ENCODE measurements around the gene ANKRD49. TPM values are rescaled to one million over a fixed set of nuclear protein-coding genes. Genes with fewer than 3 reads are reported as not detected.
A peak's percentile ranks its signal among the peaks of the same experiment; 100 is the strongest.

ANKRD49 gene
- total RNA-seq, result 10 to 100 TPM; 18.0 to 23.7 TPM

- Mint-ChIP-seq H3K36me3 (peaks cover 19% of the 10 kb centered on the region), H3K27me3 (no peaks in the 10 kb centered on the region), H3K4me3 (peak within 1 kb of the TSS; percentile 95), H3K4me1 (ENCODE audit: low read depth in 2 of 2) (peaks cover 16 to 27% of the 10 kb centered on the region in 2 donors), H3K27ac (peak within 1 kb of the TSS; percentile 91 to 96), H3K9me3 (no peaks in the 10 kb centered on the region)
- ATAC-seq (peak; percentile 100), DNase-seq (ENCODE audit: low spot score) (peak; percentile 96)
These were observed at the start of gene ANKRD49, which contains the start of gene MRE11 for GRCh38 chr11:94493281-94494125. Gene ANKRD49 (plus strand): TSS chr11:94493984. CDS start chr11:94496694, 2,710 bp downstream. Gene MRE11 (minus strand): TSS chr11:94493844. CDS start chr11:94492801, 1,043 bp downstream.

GRCh38 chr11:94445641-94446040 lies 48.1 kb upstream of the ANKRD49 start:
- H3K4me1 Mint-ChIP-seq (ENCODE audit: low read depth in 2 of 2), result peaks cover 2 to 3% of the 10 kb centered on the region in 2 donors
- H3K9me3 Mint-ChIP-seq, result no peaks in the 10 kb centered on the region
- no peak for ATAC-seq
- no peak overlapping the region for H3K4me3 Mint-ChIP-seq
- no peak for DNase-seq (ENCODE audit: low spot score)
- no peaks in the 10 kb centered on the region for H3K27me3 Mint-ChIP-seq
- H3K36me3 Mint-ChIP-seq, result peaks cover 29% of the 10 kb centered on the region
- no peak overlapping the region for H3K27ac Mint-ChIP-seq

GRCh38 chr11:94447149-94447548 lies 46.6 kb upstream of the ANKRD49 start:
- H3K27ac Mint-ChIP-seq, result no peak overlapping the region
- H3K36me3 Mint-ChIP-seq, result peaks cover 22% of the 10 kb centered on the region
- H3K4me3 Mint-ChIP-seq, result no peak overlapping the region
- ATAC-seq (no peak), DNase-seq (ENCODE audit: low spot score) (no peak)
- H3K27me3 Mint-ChIP-seq, result no peaks in the 10 kb centered on the region
- peaks cover 0 to 3% of the 10 kb centered on the region in 2 donors for H3K4me1 Mint-ChIP-seq (ENCODE audit: low read depth in 2 of 2)
- H3K9me3 Mint-ChIP-seq, result no peaks in the 10 kb centered on the region

- Mint-ChIP-seq H3K27me3 (no peaks in the 10 kb centered on the region), H3K4me1 (ENCODE audit: low read depth in 2 of 2) (peaks cover 6 to 10% of the 10 kb centered on the region in 2 donors), H3K36me3 (peaks cover 21% of the 10 kb centered on the region), H3K4me3 (no peak overlapping the region), H3K9me3 (no peaks in the 10 kb centered on the region), H3K27ac (no peak overlapping the region)
- DNase-seq (ENCODE audit: low spot score), result no peak
- no peak for ATAC-seq
These were observed 44.8 kb upstream of the ANKRD49 start for GRCh38 chr11:94449029-94449428.

GRCh38 chr11:94449437-94449836 lies 44.3 kb upstream of the ANKRD49 start:
- no peaks in the 10 kb centered on the region for H3K9me3 Mint-ChIP-seq
- no peak overlapping the region for H3K4me3 Mint-ChIP-seq
- H3K27ac Mint-ChIP-seq, result no peak overlapping the region
- H3K36me3 Mint-ChIP-seq, result peaks cover 17% of the 10 kb centered on the region
- no peak for DNase-seq (ENCODE audit: low spot score)
- ATAC-seq, result no peak
- no peaks in the 10 kb centered on the region for H3K27me3 Mint-ChIP-seq
- H3K4me1 Mint-ChIP-seq (ENCODE audit: low read depth in 2 of 2), result peaks cover 6 to 10% of the 10 kb centered on the region in 2 donors

GRCh38 chr11:94450048-94450447 lies 43.7 kb upstream of the ANKRD49 start:
- no peak overlapping the region for H3K4me3 Mint-ChIP-seq
- DNase-seq (ENCODE audit: low spot score) (no peak), ATAC-seq (no peak)
- H3K27ac Mint-ChIP-seq, result no peak overlapping the region
- peaks cover 6 to 10% of the 10 kb centered on the region in 2 donors for H3K4me1 Mint-ChIP-seq (ENCODE audit: low read depth in 2 of 2)
- H3K9me3 Mint-ChIP-seq, result no peaks in the 10 kb centered on the region
- H3K27me3 Mint-ChIP-seq, result no peaks in the 10 kb centered on the region
- peaks cover 16% of the 10 kb centered on the region for H3K36me3 Mint-ChIP-seq

- Mint-ChIP-seq H3K27me3 (no peaks in the 10 kb centered on the region), H3K4me1 (ENCODE audit: low read depth in 2 of 2) (peaks cover 10% of the 10 kb centered on the region in 2 donors), H3K27ac (no peak overlapping the region), H3K36me3 (peaks cover 6% of the 10 kb centered on the region), H3K9me3 (no peaks in the 10 kb centered on the region), H3K4me3 (no peak overlapping the region)
- ATAC-seq (no peak), DNase-seq (ENCODE audit: low spot score) (no peak)
These were observed 40.8 kb upstream of the ANKRD49 start for GRCh38 chr11:94452988-94453387.

- peaks cover 6% of the 10 kb centered on the region for H3K36me3 Mint-ChIP-seq
- H3K27me3 Mint-ChIP-seq, result no peaks in the 10 kb centered on the region
- H3K4me1 Mint-ChIP-seq (ENCODE audit: low read depth in 2 of 2), result peaks cover 10 to 11% of the 10 kb centered on the region in 2 donors
- DNase-seq (ENCODE audit: low spot score) (no peak), ATAC-seq (no peak)
- H3K9me3 Mint-ChIP-seq, result no peaks in the 10 kb centered on the region
- no peak overlapping the region for H3K27ac Mint-ChIP-seq
- H3K4me3 Mint-ChIP-seq, result no peak overlapping the region
These were observed 39.5 kb upstream of the ANKRD49 start for GRCh38 chr11:94454301-94454700.

- no peak overlapping the region for H3K27ac Mint-ChIP-seq
- DNase-seq (ENCODE audit: low spot score) (no peak), ATAC-seq (no peak)
- H3K9me3 Mint-ChIP-seq, result no peaks in the 10 kb centered on the region
- peaks cover 15% of the 10 kb centered on the region for H3K36me3 Mint-ChIP-seq
- no peak overlapping the region for H3K4me3 Mint-ChIP-seq
- H3K4me1 Mint-ChIP-seq (ENCODE audit: low read depth in 2 of 2), result peaks cover 15 to 19% of the 10 kb centered on the region in 2 donors
- H3K27me3 Mint-ChIP-seq, result no peaks in the 10 kb centered on the region
These were observed 37.9 kb upstream of the ANKRD49 start for GRCh38 chr11:94455861-94456260.

- ATAC-seq, result peak in 1 of 2 donors; percentile 36
- H3K9me3 Mint-ChIP-seq, result no peaks in the 10 kb centered on the region
- no peak for DNase-seq (ENCODE audit: low spot score)
- no peak overlapping the region for H3K4me3 Mint-ChIP-seq
- H3K27ac Mint-ChIP-seq, result no peak overlapping the region
- peaks cover 18% of the 10 kb centered on the region for H3K36me3 Mint-ChIP-seq
- H3K27me3 Mint-ChIP-seq, result no peaks in the 10 kb centered on the region
- peaks cover 14 to 19% of the 10 kb centered on the region in 2 donors for H3K4me1 Mint-ChIP-seq (ENCODE audit: low read depth in 2 of 2)
These were observed 36.4 kb upstream of the ANKRD49 start for GRCh38 chr11:94457118-94458029.

- no peaks in the 10 kb centered on the region for H3K27me3 Mint-ChIP-seq
- H3K27ac Mint-ChIP-seq, result no peak overlapping the region
These were observed 34.2 kb upstream of the ANKRD49 start for GRCh38 chr11:94459576-94459975.

GRCh38 chr11:94469416-94469815 lies 24.4 kb upstream of the ANKRD49 start:
- DNase-seq (ENCODE audit: low spot score), result no peak
- H3K9me3 Mint-ChIP-seq, result no peaks in the 10 kb centered on the region
- no peak overlapping the region for H3K4me3 Mint-ChIP-seq
- peaks cover 18 to 25% of the 10 kb centered on the region in 2 donors for H3K4me1 Mint-ChIP-seq (ENCODE audit: low read depth in 2 of 2)
- no peaks in the 10 kb centered on the region for H3K27me3 Mint-ChIP-seq
- peaks cover 20% of the 10 kb centered on the region for H3K36me3 Mint-ChIP-seq
- H3K27ac Mint-ChIP-seq, result no peak overlapping the region
- ATAC-seq, result peak in 1 of 2 donors; percentile 85

More at GRCh38 chr11:94459576-94459975, 34.2 kb upstream of the ANKRD49 start:
- H3K36me3 Mint-ChIP-seq, result peaks cover 19% of the 10 kb centered on the region
- peak in 1 of 2 donors; percentile 53 for ATAC-seq
- H3K4me3 Mint-ChIP-seq, result no peak overlapping the region
- no peak for DNase-seq (ENCODE audit: low spot score)
- peaks cover 10 to 13% of the 10 kb centered on the region in 2 donors for H3K4me1 Mint-ChIP-seq (ENCODE audit: low read depth in 2 of 2)
- no peaks in the 10 kb centered on the region for H3K9me3 Mint-ChIP-seq

GRCh38 chr11:94472916-94473799 lies 20.6 kb upstream of the ANKRD49 start:
- DNase-seq (ENCODE audit: low spot score), result peak; percentile 62
- Mint-ChIP-seq H3K4me3 (peak overlapping the region; percentile 68), H3K9me3 (no peaks in the 10 kb centered on the region), H3K36me3 (peaks cover 10% of the 10 kb centered on the region), H3K27me3 (no peaks in the 10 kb centered on the region), H3K4me1 (ENCODE audit: low read depth in 2 of 2) (peaks cover 24 to 31% of the 10 kb centered on the region in 2 donors), H3K27ac (peak overlapping the region; percentile 79 to 85)
- peak; percentile 91 to 93 for ATAC-seq
